SH-SY5Y (cell line): Measurements from ENCODE around the gene PLA2R1.

Experiments used
- GATA2 ChIP-seq: IDR thresholded peaks from 2 replicates; pipeline ENCODE4 v1.6.1; 2011; ENCODE audit warnings: mild to moderate bottlenecking, low read depth, low read length
- GATA3 ChIP-seq: IDR thresholded peaks from 2 replicates; pipeline ENCODE4 v1.6.1; 2011; ENCODE audit warnings: low read depth, mild to moderate bottlenecking, low read length, moderate library complexity

- TF ChIP-seq GATA2 = no peak
- no peak for TF ChIP-seq GATA3
Observed at GRCh38 chr2:159905926-159906714, 156.3 kb downstream of the PLA2R1 start.
